HCT116 (cell line): ENCODE data around the gene PRKRIP1. TPM values are rescaled to one million over a fixed set of nuclear protein-coding genes. Genes with fewer than 3 reads are reported as not detected.
A peak's percentile ranks its signal among the peaks of the same experiment; 100 is the strongest.

Source experiments
- ATAC-seq: fragments of 200-7000 bp; cut with Tn5 transposase; 2 replicates; pipeline ENCODE4 v1.9.1; 2020; ENCODE audit warnings: mild to moderate bottlenecking, moderate library complexity
- BruUV-seq: library from RNA; stranded (reverse); fragments of 400-500 nt; replicated peaks from 2 replicates; lab custom pipeline; 2021; lab: Mats Ljungman, UMichigan
- CTCF ChIA-PET: fragments of 300-600 bp; sonication (Branson Sonifier 250); formaldehyde crosslinking; loops from one replicate; lab custom pipeline; 2021; ENCODE audit warnings: antibody characterized with exemption; lab: Charles Lee
- POLR2A ChIA-PET: fragments of 300-600, 350-600 bp; sonication (Branson Sonifier 250); formaldehyde crosslinking; loops from one replicate; lab custom pipeline; 2021; ENCODE audit warnings: antibody characterized with exemption; lab: Charles Lee
- RAD21 ChIA-PET, 2 experiments: fragments of 300-600 bp; sonication (Branson Sonifier 250); formaldehyde crosslinking; loops; one replicate each; lab custom pipeline; 2023; ENCODE audit warnings: low total read pairs in 2 of 2; ENCODE audit not compliant: uncharacterized antibody in 2 of 2, unreplicated experiment in 2 of 2, low non-redundant PET in 1 of 2; lab: Charles Lee
- DNase-seq: peaks from one replicate; pipeline ENCODE4 v3.0.0-alpha.2; 2010; ENCODE audit warnings: low read depth, low spot score
- H2AFZ ChIP-seq: fragments of 200-600 bp; shearing (Covaris generic), sonication (generic); 2 replicates; pipeline ENCODE4 v1.6.1; 2017; ENCODE audit warnings: low read depth, mixed run types, mixed read lengths, antibody characterized with exemption, low read length; ENCODE audit not compliant: poor library complexity, severe bottlenecking
- H3K27ac ChIP-seq: 2 replicates; pipeline ENCODE4 v1.5.1; 2012; ENCODE audit warnings: low read depth, low read length
- H3K27me3 ChIP-seq: fragments of 200-600 bp; sonication (generic); 2 replicates; pipeline ENCODE4 v1.6.1; 2016; ENCODE audit warnings: mixed run types, low read length, mixed read lengths; ENCODE audit not compliant: insufficient read depth
- H3K36me3 ChIP-seq, 2 experiments: fragments of 200-500 bp in 1 of 2; fragments of 200-600 bp in 1 of 2; sonication (Bioruptor generic) in 1 of 2; sonication (generic) in 1 of 2; 2 replicates each; pipeline versions ENCODE4 v1.5.1 to v1.6.1; 2014 to 2016; ENCODE audit warnings: low read length in 2 of 2, inconsistent platforms in 1 of 2, mixed read lengths in 1 of 2, mixed run types in 1 of 2; ENCODE audit not compliant: insufficient read depth in 2 of 2, control insufficient read depth in 1 of 2
- H3K4me1 ChIP-seq, 2 experiments: fragments of 200-600 bp in 1 of 2; sonication (generic) in 1 of 2; 2 replicates each; pipeline versions ENCODE4 v1.5.1 to v1.6.1; 2012 to 2017; ENCODE audit warnings: low read length in 2 of 2, inconsistent platforms in 1 of 2, mild to moderate bottlenecking in 1 of 2, mixed read lengths in 1 of 2, mixed run types in 1 of 2, moderate library complexity in 1 of 2; ENCODE audit not compliant: insufficient read depth in 2 of 2, control insufficient read depth in 1 of 2
- H3K4me2 ChIP-seq: fragments of 200-600 bp; sonication (generic); 2 replicates; pipeline ENCODE4 v1.6.1; 2017; ENCODE audit warnings: mixed run types, low read length, mixed read lengths
- H3K4me3 ChIP-seq, 2 experiments: fragments of 200-600 bp in 1 of 2; sonication (generic) in 1 of 2; replicated peaks in 1 of 2; 2 replicates each; pipeline ENCODE4 v1.5.1; 2011 to 2016; ENCODE audit warnings: low read length in 2 of 2, control low read depth in 1 of 2, low read depth in 1 of 2, mild to moderate bottlenecking in 1 of 2, mixed read lengths in 1 of 2, mixed run types in 1 of 2
- H3K79me2 ChIP-seq: fragments of 200-600 bp; sonication (generic); 2 replicates; pipeline ENCODE4 v1.6.1; 2017; ENCODE audit warnings: mild to moderate bottlenecking, mixed run types, low read length, moderate library complexity, mixed read lengths; ENCODE audit not compliant: insufficient read depth
- H3K9ac ChIP-seq: fragments of 200-600 bp; sonication (generic); 2 replicates; pipeline ENCODE4 v1.6.1; 2016; ENCODE audit warnings: low read length, mixed read lengths
- H3K9me2 ChIP-seq: fragments of 200-600 bp; sonication (generic), shearing (Covaris generic); 2 replicates; pipeline ENCODE4 v1.6.1; 2017; ENCODE audit warnings: mixed run types, mild to moderate bottlenecking, moderate library complexity; ENCODE audit not compliant: insufficient read depth
- H3K9me3 ChIP-seq, 2 experiments: fragments of 200-500 bp in 1 of 2; fragments of 200-600 bp in 1 of 2; sonication (Bioruptor generic) in 1 of 2; sonication (generic) in 1 of 2; 2 replicates each; pipeline ENCODE4 v1.6.1; 2014 to 2017; ENCODE audit warnings: low read length in 2 of 2, mixed read lengths in 2 of 2, inconsistent platforms in 1 of 2, low read depth in 1 of 2, mild to moderate bottlenecking in 1 of 2, mixed run types in 1 of 2, moderate library complexity in 1 of 2; ENCODE audit not compliant: control insufficient read depth in 1 of 2, insufficient read depth in 1 of 2
- H4K20me1 ChIP-seq: fragments of 200-600 bp; sonication (generic), shearing (Covaris generic); 2 replicates; pipeline ENCODE4 v1.6.1; 2017; ENCODE audit warnings: mixed run types, mild to moderate bottlenecking, moderate library complexity; ENCODE audit not compliant: insufficient read depth
- CBX3 ChIP-seq: IDR thresholded peaks from 2 replicates; pipeline ENCODE4 v1.6.1; 2012; ENCODE audit warnings: low read depth
- CEBPB ChIP-seq: IDR thresholded peaks from 2 replicates; pipeline ENCODE4 v1.6.1; 2012; ENCODE audit warnings: low read depth
- EGR1 ChIP-seq: IDR thresholded peaks from 2 replicates; pipeline ENCODE4 v1.6.1; 2012; ENCODE audit warnings: low read depth
- ELF1 ChIP-seq: IDR thresholded peaks from 2 replicates; pipeline ENCODE4 v1.6.1; 2012; ENCODE audit warnings: low read depth, borderline replicate concordance
- EZH2phosphoT487 ChIP-seq: fragments of 200-600 bp; IDR thresholded peaks from 2 replicates; pipeline ENCODE4 v1.6.1; 2018; ENCODE audit warnings: antibody characterized with exemption, borderline replicate concordance
- FOSL1 ChIP-seq: IDR thresholded peaks from 2 replicates; pipeline ENCODE4 v1.6.1; 2012; ENCODE audit warnings: low read depth
- JUND ChIP-seq: IDR thresholded peaks from 2 replicates; pipeline ENCODE4 v1.6.1; 2012
- POLR2AphosphoS5 ChIP-seq: IDR thresholded peaks from 2 replicates; pipeline ENCODE4 v1.6.1; 2011; ENCODE audit warnings: mild to moderate bottlenecking, low read depth, low read length, moderate library complexity
- SP1 ChIP-seq: IDR thresholded peaks from 2 replicates; pipeline ENCODE4 v1.6.1; 2012; ENCODE audit warnings: low read depth
- SRF ChIP-seq: IDR thresholded peaks from 2 replicates; pipeline ENCODE4 v1.6.1; 2012; ENCODE audit warnings: low read depth
- YY1 ChIP-seq: IDR thresholded peaks from 2 replicates; pipeline ENCODE4 v1.6.1; 2011; ENCODE audit warnings: low read length, low read depth, moderate library complexity, mild to moderate bottlenecking; ENCODE audit not compliant: insufficient replicate concordance; ENCODE audit errors: extremely low read depth
- ZBTB33 ChIP-seq: IDR thresholded peaks from 2 replicates; pipeline ENCODE4 v1.6.1; 2011; ENCODE audit warnings: mild to moderate bottlenecking, low read length, moderate library complexity; ENCODE audit not compliant: insufficient replicate concordance; ENCODE audit errors: extremely low read depth
- ZFX ChIP-seq: fragments of 450-650 bp; IDR thresholded peaks from 2 replicates; pipeline ENCODE4 v1.6.1; 2017
- intact Hi-C: fragments of 100-400 bp; cut with micrococcal nuclease; formaldehyde crosslinking; loops from 2 replicates; pipeline ENCODE4 v1.10.0; 2022
- total RNA-seq: library from RNA; stranded (reverse); gene quantifications from one replicate; pipeline ENCODE4 v1.2.1, GENCODE V29; 2021; ENCODE audit not compliant: unreplicated experiment
- TF ChIP-seq, protein P1 (sequence below): IDR thresholded peaks from 2 replicates; pipeline ENCODE4 v1.6.1; 2012
- TF ChIP-seq, protein P2 (sequence below): IDR thresholded peaks from 2 replicates; pipeline ENCODE4 v1.6.1; 2012

PRKRIP1 gene
- total RNA-seq, 1 experiment from 2014 or later: 23.0 TPM

DNA sequence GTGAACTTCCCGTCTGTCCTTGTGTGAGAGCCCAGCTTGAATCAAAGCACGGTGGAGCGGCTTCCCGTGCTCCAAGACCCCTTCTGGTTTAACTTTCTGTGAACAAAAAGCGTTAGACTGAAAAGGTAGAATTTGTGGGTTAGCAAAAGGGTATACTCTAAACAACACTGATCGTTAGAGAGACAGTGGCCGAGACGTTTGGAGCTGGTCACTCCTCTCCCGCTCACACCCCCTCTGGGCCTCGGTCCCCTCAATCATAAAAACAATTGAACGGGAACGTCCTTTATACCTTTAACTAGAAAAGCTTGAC lies 502 bp downstream of the PRKRIP1 start:
- intact Hi-C loops: no loop called here
- no peaks in the 10 kb centered on the region for H4K20me1 ChIP-seq
- ChIA-PET RAD21 (no interaction called here), CTCF (no interaction called here), POLR2A (no interaction called here)
- no peak overlapping the region for H2AFZ ChIP-seq
- no peaks in the 10 kb centered on the region for H3K9me3 ChIP-seq
- TF ChIP-seq ZFX (peak; percentile 38; the same call in 1 of the 2 replicates), YY1 (no peak)
- no peaks in the 10 kb centered on the region for H3K27me3 ChIP-seq
- peak overlapping the region; percentile 100 for H3K4me3 ChIP-seq
- H3K79me2 ChIP-seq: peaks cover 26% of the 10 kb centered on the region
- H3K4me2 ChIP-seq: peak overlapping the region; percentile 77
- peaks cover 19 to 20% of the 10 kb centered on the region in 2 experiments; a peak in 3 of 4 replicates for H3K36me3 ChIP-seq
- peak overlapping the region; percentile 41 for H3K27ac ChIP-seq
- peak; percentile 13 for ATAC-seq
- peak overlapping the region; percentile 96 for H3K9ac ChIP-seq
- peaks cover 24 to 28% of the 10 kb centered on the region in 2 experiments for H3K4me1 ChIP-seq
- no peaks in the 10 kb centered on the region for H3K9me2 ChIP-seq
- DNase-seq: no peak
- BruUV-seq: TSS peak; percentile 56

GRCh38 chr7:102398543-102398942 lies 2.4 kb downstream of the PRKRIP1 start:
- Histone ChIP-seq H3K27me3 (no peaks in the 10 kb centered on the region), H3K9me3 (no peaks in the 10 kb centered on the region), H3K9ac (no peak overlapping the region), H3K27ac (no peak overlapping the region), H3K79me2 (peaks cover 22% of the 10 kb centered on the region), H3K4me3 (no peak overlapping the region), H3K36me3 (peaks cover 22 to 26% of the 10 kb centered on the region in 2 experiments), H2AFZ (no peak overlapping the region), H4K20me1 (no peaks in the 10 kb centered on the region), H3K4me2 (no peak overlapping the region), H3K4me1 (peaks cover 14 to 19% of the 10 kb centered on the region in 2 experiments), H3K9me2 (no peaks in the 10 kb centered on the region)
- RAD21 ChIA-PET: no interaction called here
- CTCF ChIA-PET: no interaction called here
- ATAC-seq (no peak), DNase-seq (no peak)
- TF ChIP-seq CBX3 (no peak), SP1 (no peak), SRF (no peak), CEBPB (no peak), EGR1 (no peak), ELF1 (no peak), POLR2AphosphoS5 (no peak), ZFX (no peak), FOSL1 (no peak), EZH2phosphoT487 (no peak), YY1 (no peak), JUND (no peak), ZBTB33 (no peak)
- TF ChIP-seq, protein P1, sequence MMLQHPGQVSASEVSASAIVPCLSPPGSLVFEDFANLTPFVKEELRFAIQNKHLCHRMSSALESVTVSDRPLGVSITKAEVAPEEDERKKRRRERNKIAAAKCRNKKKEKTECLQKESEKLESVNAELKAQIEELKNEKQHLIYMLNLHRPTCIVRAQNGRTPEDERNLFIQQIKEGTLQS: no peak
- TF ChIP-seq, protein P2, sequence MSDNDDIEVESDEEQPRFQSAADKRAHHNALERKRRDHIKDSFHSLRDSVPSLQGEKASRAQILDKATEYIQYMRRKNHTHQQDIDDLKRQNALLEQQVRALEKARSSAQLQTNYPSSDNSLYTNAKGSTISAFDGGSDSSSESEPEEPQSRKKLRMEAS: no peak
- POLR2A ChIA-PET: no interaction called here
- no TSS peak for BruUV-seq
- intact Hi-C loops: no loop called here
